ENCODE data around the gene JADE2.

JADE2 gene

GRCh38 chr5:134500699-134501430 is 24.6 kb upstream of the JADE2 start:
- H3K4me2 ChIP-seq (ENCODE audit: low read length, poor library complexity, severe bottlenecking): no peak overlapping the region
- no peak overlapping the region for H2BK15ac ChIP-seq (ENCODE audit: low read depth, poor library complexity, severe bottlenecking)
- no peak overlapping the region for H3K4me3 ChIP-seq (ENCODE audit: insufficient read depth in 1 of 2, low read depth in 1 of 2, low read length in 2 of 2)
- no peak overlapping the region for H3K18ac ChIP-seq (ENCODE audit: low read depth in 1 of 2, low read length in 2 of 2)
- H3K79me1 ChIP-seq (replicated peaks; ENCODE audit: low read length, poor library complexity, severe bottlenecking): no peaks in the 10 kb centered on the region
- H3K14ac ChIP-seq (ENCODE audit: low read length in 2 of 2): no peak overlapping the region
- no peaks in the 10 kb centered on the region for H3K36me3 ChIP-seq (ENCODE audit: control insufficient read depth in 1 of 2, insufficient read depth in 2 of 2, low read depth in 1 of 2, low read length in 2 of 2)
- H3K4me1 ChIP-seq (ENCODE audit: control insufficient read depth, insufficient read depth, low read depth, low read length): peaks cover 22% of the 10 kb centered on the region
- no peak overlapping the region for H3K4ac ChIP-seq (ENCODE audit: low read depth in 1 of 2, low read length in 2 of 2)
- no peak for DNase-seq
- H2AFZ ChIP-seq (ENCODE audit: low read depth, low read length): no peak overlapping the region
- H2BK12ac ChIP-seq (ENCODE audit: low read length in 2 of 2): no peak overlapping the region
- no peak overlapping the region for H3K23ac ChIP-seq (ENCODE audit: low read length in 2 of 2)
- no peak overlapping the region for H2BK120ac ChIP-seq (ENCODE audit: low read depth, low read length)
- no peak overlapping the region for H4K91ac ChIP-seq (ENCODE audit: low read length)
- WGBS: 97% methylated on average over 12 of the region's 17 CpGs
- no peak overlapping the region for H3K27ac ChIP-seq (ENCODE audit: low read length, poor library complexity, severe bottlenecking)
- H4K8ac ChIP-seq (ENCODE audit: low read length): no peak overlapping the region
- no peaks in the 10 kb centered on the region for H3K27me3 ChIP-seq (ENCODE audit: control insufficient read depth in 1 of 2, insufficient read depth in 1 of 2, low read length in 2 of 2)
- H3K9me3 ChIP-seq (ENCODE audit: control insufficient read depth, low read length): no peaks in the 10 kb centered on the region
- peak overlapping the region; percentile 92 for H2AK5ac ChIP-seq (ENCODE audit: low read length, severe bottlenecking)
- H3K9ac ChIP-seq (ENCODE audit: low read length): no peak overlapping the region
- H2BK5ac ChIP-seq (ENCODE audit: low read depth, low read length, poor library complexity, severe bottlenecking): no peak overlapping the region

GRCh38 chr5:134502259-134502658 is 23.2 kb upstream of the JADE2 start:
- no peaks in the 10 kb centered on the region for H3K9me3 ChIP-seq (ENCODE audit: control insufficient read depth, low read length)
- no peak overlapping the region for H3K4me3 ChIP-seq (ENCODE audit: insufficient read depth in 1 of 2, low read depth in 1 of 2, low read length in 2 of 2)
- peak overlapping the region; percentile 92 for H3K27ac ChIP-seq (ENCODE audit: low read length, poor library complexity, severe bottlenecking)
- H3K4me2 ChIP-seq (ENCODE audit: low read length, poor library complexity, severe bottlenecking): no peak overlapping the region
- DNase-seq: no peak
- no peaks in the 10 kb centered on the region for H3K36me3 ChIP-seq (ENCODE audit: control insufficient read depth in 1 of 2, insufficient read depth in 2 of 2, low read depth in 1 of 2, low read length in 2 of 2)
- 94% methylated on average over 2 of the region's 2 CpGs for WGBS
- H3K18ac ChIP-seq (ENCODE audit: low read depth in 1 of 2, low read length in 2 of 2): peak overlapping the region in 1 of 2 experiments; percentile 54
- H2BK120ac ChIP-seq (ENCODE audit: low read depth, low read length): peak overlapping the region; percentile 50
- peak overlapping the region; percentile 33 to 86 for H2BK12ac ChIP-seq (ENCODE audit: low read length in 2 of 2)
- H3K27me3 ChIP-seq (ENCODE audit: control insufficient read depth in 1 of 2, insufficient read depth in 1 of 2, low read length in 2 of 2): no peaks in the 10 kb centered on the region
- no peak overlapping the region for H3K23ac ChIP-seq (ENCODE audit: low read length in 2 of 2)
- no peak overlapping the region for H2AFZ ChIP-seq (ENCODE audit: low read depth, low read length)
- H3K4ac ChIP-seq (ENCODE audit: low read depth in 1 of 2, low read length in 2 of 2): peak overlapping the region; percentile 0 to 29
- H3K14ac ChIP-seq (ENCODE audit: low read length in 2 of 2): no peak overlapping the region
- H2BK15ac ChIP-seq (ENCODE audit: low read depth, poor library complexity, severe bottlenecking): peak overlapping the region; percentile 15
- peak overlapping the region; percentile 79 for H4K91ac ChIP-seq (ENCODE audit: low read length)
- peak overlapping the region; percentile 50 for H4K8ac ChIP-seq (ENCODE audit: low read length)
- peak overlapping the region; percentile 92 for H2AK5ac ChIP-seq (ENCODE audit: low read length, severe bottlenecking)
- H3K9ac ChIP-seq (ENCODE audit: low read length): no peak overlapping the region
- peaks cover 34% of the 10 kb centered on the region for H3K4me1 ChIP-seq (ENCODE audit: control insufficient read depth, insufficient read depth, low read depth, low read length)
- no peak overlapping the region for H2BK5ac ChIP-seq (ENCODE audit: low read depth, low read length, poor library complexity, severe bottlenecking)
- no peaks in the 10 kb centered on the region for H3K79me1 ChIP-seq (replicated peaks; ENCODE audit: low read length, poor library complexity, severe bottlenecking)

- no peak overlapping the region for H2AFZ ChIP-seq (ENCODE audit: low read depth, low read length)
- WGBS: 22% methylated on average over 8 of the region's 11 CpGs
- H2BK12ac ChIP-seq (ENCODE audit: low read length in 2 of 2): peak overlapping the region; percentile 96 to 98
- peak overlapping the region; percentile 93 to 98 for H3K18ac ChIP-seq (ENCODE audit: low read depth in 1 of 2, low read length in 2 of 2)
- peaks cover 37% of the 10 kb centered on the region for H3K4me1 ChIP-seq (ENCODE audit: control insufficient read depth, insufficient read depth, low read depth, low read length)
- H3K36me3 ChIP-seq (ENCODE audit: control insufficient read depth in 1 of 2, insufficient read depth in 2 of 2, low read depth in 1 of 2, low read length in 2 of 2): no peaks in the 10 kb centered on the region
- H2BK15ac ChIP-seq (ENCODE audit: low read depth, poor library complexity, severe bottlenecking): peak overlapping the region; percentile 64
- peak overlapping the region in 1 of 2 experiments; percentile 14 for H3K4me3 ChIP-seq (ENCODE audit: insufficient read depth in 1 of 2, low read depth in 1 of 2, low read length in 2 of 2)
- H2AK5ac ChIP-seq (ENCODE audit: low read length, severe bottlenecking): peak overlapping the region; percentile 94
- peak; percentile 99 for DNase-seq
- H3K9me3 ChIP-seq (ENCODE audit: control insufficient read depth, low read length): no peaks in the 10 kb centered on the region
- no peak overlapping the region for H3K23ac ChIP-seq (ENCODE audit: low read length in 2 of 2)
- no peak overlapping the region for H3K14ac ChIP-seq (ENCODE audit: low read length in 2 of 2)
- H2BK120ac ChIP-seq (ENCODE audit: low read depth, low read length): peak overlapping the region; percentile 90
- H3K9ac ChIP-seq (ENCODE audit: low read length): peak overlapping the region; percentile 77
- peak overlapping the region; percentile 92 for H3K27ac ChIP-seq (ENCODE audit: low read length, poor library complexity, severe bottlenecking)
- no peaks in the 10 kb centered on the region for H3K79me1 ChIP-seq (replicated peaks; ENCODE audit: low read length, poor library complexity, severe bottlenecking)
- H4K8ac ChIP-seq (ENCODE audit: low read length): peak overlapping the region; percentile 89
- no peak overlapping the region for H2BK5ac ChIP-seq (ENCODE audit: low read depth, low read length, poor library complexity, severe bottlenecking)
- H3K4me2 ChIP-seq (ENCODE audit: low read length, poor library complexity, severe bottlenecking): peak overlapping the region; percentile 12
- H3K27me3 ChIP-seq (ENCODE audit: control insufficient read depth in 1 of 2, insufficient read depth in 1 of 2, low read length in 2 of 2): no peaks in the 10 kb centered on the region
- H3K4ac ChIP-seq (ENCODE audit: low read depth in 1 of 2, low read length in 2 of 2): peak overlapping the region; percentile 42 to 92
- peak overlapping the region; percentile 92 for H4K91ac ChIP-seq (ENCODE audit: low read length)
Measured at GRCh38 chr5:134503088-134503936, 22.2 kb upstream of the JADE2 start.

GRCh38 chr5:134503937-134504437 is 21.5 kb upstream of the JADE2 start:
- peak overlapping the region; percentile 94 for H2AK5ac ChIP-seq (ENCODE audit: low read length, severe bottlenecking)
- H3K27me3 ChIP-seq (ENCODE audit: control insufficient read depth in 1 of 2, insufficient read depth in 1 of 2, low read length in 2 of 2): no peaks in the 10 kb centered on the region
- H3K79me1 ChIP-seq (replicated peaks; ENCODE audit: low read length, poor library complexity, severe bottlenecking): no peaks in the 10 kb centered on the region
- peak overlapping the region; percentile 90 for H2BK120ac ChIP-seq (ENCODE audit: low read depth, low read length)
- H3K14ac ChIP-seq (ENCODE audit: low read length in 2 of 2): no peak overlapping the region
- H2BK5ac ChIP-seq (ENCODE audit: low read depth, low read length, poor library complexity, severe bottlenecking): peak overlapping the region; percentile 54
- H3K4me3 ChIP-seq (ENCODE audit: insufficient read depth in 1 of 2, low read depth in 1 of 2, low read length in 2 of 2): peak overlapping the region in 1 of 2 experiments; percentile 14
- H3K4me1 ChIP-seq (ENCODE audit: control insufficient read depth, insufficient read depth, low read depth, low read length): peaks cover 39% of the 10 kb centered on the region
- peak overlapping the region; percentile 87 to 96 for H2BK12ac ChIP-seq (ENCODE audit: low read length in 2 of 2)
- no peaks in the 10 kb centered on the region for H3K36me3 ChIP-seq (ENCODE audit: control insufficient read depth in 1 of 2, insufficient read depth in 2 of 2, low read depth in 1 of 2, low read length in 2 of 2)
- no peak for DNase-seq
- H3K23ac ChIP-seq (ENCODE audit: low read length in 2 of 2): no peak overlapping the region
- H3K27ac ChIP-seq (ENCODE audit: low read length, poor library complexity, severe bottlenecking): peak overlapping the region; percentile 92
- H3K9ac ChIP-seq (ENCODE audit: low read length): peak overlapping the region; percentile 77
- H2AFZ ChIP-seq (ENCODE audit: low read depth, low read length): no peak overlapping the region
- peak overlapping the region; percentile 87 for H4K91ac ChIP-seq (ENCODE audit: low read length)
- 86% methylated on average over 3 of the region's 3 CpGs for WGBS
- H2BK15ac ChIP-seq (ENCODE audit: low read depth, poor library complexity, severe bottlenecking): peak overlapping the region; percentile 92
- H3K4me2 ChIP-seq (ENCODE audit: low read length, poor library complexity, severe bottlenecking): no peak overlapping the region
- peak overlapping the region; percentile 30 to 83 for H3K4ac ChIP-seq (ENCODE audit: low read depth in 1 of 2, low read length in 2 of 2)
- peak overlapping the region; percentile 75 to 93 for H3K18ac ChIP-seq (ENCODE audit: low read depth in 1 of 2, low read length in 2 of 2)
- H4K8ac ChIP-seq (ENCODE audit: low read length): peak overlapping the region; percentile 86
- H3K9me3 ChIP-seq (ENCODE audit: control insufficient read depth, low read length): no peaks in the 10 kb centered on the region

All from mesenchymal stem cell (in vitro differentiated cells and primary cell).